HG02571 (cell line): Measurements from ENCODE around the gene ALPL.

Source experiments
- ATAC-seq: cut with Tn5 transposase; IDR thresholded peaks from one replicate; pipeline ENCODE4 v1.9.1; 2021; ENCODE audit warnings: mild to moderate bottlenecking, moderate library complexity; ENCODE audit not compliant: unreplicated experiment

Gene ALPL

GRCh38 chr1:21574466-21575151, 65.4 kb downstream of the ALPL start:
- ATAC-seq: no peak

GRCh38 chr1:21575351-21575942, 66.2 kb downstream of the ALPL start:
- ATAC-seq: no peak

GRCh38 chr1:21576031-21576797, 67.0 kb downstream of the ALPL start:
- no peak for ATAC-seq

GRCh38 chr1:21576798-21577187, 67.6 kb downstream of the ALPL start:
- ATAC-seq: no peak

- ATAC-seq: no peak
These were observed 68.1 kb downstream of the ALPL start for GRCh38 chr1:21577324-21577723.

- ATAC-seq: no peak
These were observed 68.7 kb downstream of the ALPL start for GRCh38 chr1:21577933-21578332.

GRCh38 chr1:21579791-21580190, 70.6 kb downstream of the ALPL start:
- no peak for ATAC-seq

GRCh38 chr1:21584096-21584495, 74.9 kb downstream of the ALPL start:
- no peak for ATAC-seq

- ATAC-seq: no peak
These were observed 75.8 kb downstream of the ALPL start for GRCh38 chr1:21585037-21585436.

- no peak for ATAC-seq
These were observed 77.0 kb downstream of the ALPL start for GRCh38 chr1:21586222-21586621.

- no peak for ATAC-seq
These were observed 77.8 kb downstream of the ALPL start for GRCh38 chr1:21586846-21587601.

GRCh38 chr1:21587602-21587953, 78.4 kb downstream of the ALPL start:
- ATAC-seq: no peak

- no peak for ATAC-seq
These were observed 80.4 kb downstream of the ALPL start for GRCh38 chr1:21589618-21590017.

- ATAC-seq: no peak
These were observed 81.1 kb downstream of the ALPL start for GRCh38 chr1:21590126-21590880.

GRCh38 chr1:21590934-21591333, 81.7 kb downstream of the ALPL start:
- ATAC-seq: no peak

- ATAC-seq: no peak
These were observed 83.1 kb downstream of the ALPL start for GRCh38 chr1:21592086-21592865.

- no peak for ATAC-seq
These were observed 84.0 kb downstream of the ALPL start for GRCh38 chr1:21593231-21593630.

- no peak for ATAC-seq
These were observed 85.3 kb downstream of the ALPL start for GRCh38 chr1:21594501-21594900.

GRCh38 chr1:21594935-21595897, 86.0 kb downstream of the ALPL start:
- no peak for ATAC-seq
